Measurements from ENCODE around the gene TP53I13. TPM values are rescaled to one million over a fixed set of nuclear protein-coding genes. Genes with fewer than 3 reads are reported as not detected.
A peak's percentile ranks its signal among the peaks of the same experiment; 100 is the strongest.

Gene TP53I13
- total and polyA plus RNA-seq, 10 of the 15 experiments (the other 5 are each of a cell fraction or from before 2014, with no cell fraction given): 0.31 to 45.1 (median 19.5) TPM; not detected in 1

GRCh38 chr17:29593591-29594518 lies 25.4 kb downstream of the TP53I13 start:
- FAIRE-seq (no peak), ATAC-seq (no peak), DNase-seq (ENCODE audit: low read depth, low spot score) (no peak)
- BruUV-seq (replicated peaks): no TSS peak
- CTCF ChIA-PET: interaction anchor here (0.6 to 5.0 kb wide), 12 partner anchors 11 to 224 kb away, joined by 3 to 72 read pairs (median 6); no protein-coding TSS in a partner anchor
- 8% methylated on average over 52 of the region's 64 CpGs for WGBS (ENCODE audit: insufficient coverage, insufficient replicate concordance, low lambda C conversion rate, missing lambda C conversion rate)
- Histone ChIP-seq H3K4me3 (peak overlapping the region; percentile 67), H3K36me3 (ENCODE audit: control insufficient read depth in 2 of 2, insufficient read depth in 2 of 2, low read length in 1 of 2) (no peaks in the 10 kb centered on the region), H3K9ac (ENCODE audit: control insufficient read depth, insufficient read depth, low read length) (no peak overlapping the region; the same call in 1 of the 2 replicates), H3K27ac (ENCODE audit: control insufficient read depth, insufficient read depth) (no peak overlapping the region), H3K4me1 (ENCODE audit: control insufficient read depth, insufficient read depth, low read length) (peaks cover 36% of the 10 kb centered on the region), H3K27me3 (replicated peaks in 1 of 2; ENCODE audit: control insufficient read depth in 2 of 2, insufficient read depth in 2 of 2, low read length in 1 of 2) (no peaks in the 10 kb centered on the region; a peak in 1 of 4 replicates), H2AFZ (ENCODE audit: control insufficient read depth, low read depth, low read length) (peak overlapping the region; percentile 47; the same call in 1 of the 2 replicates), H4K20me1 (ENCODE audit: control insufficient read depth, insufficient read depth) (no peaks in the 10 kb centered on the region), H3K4me2 (ENCODE audit: control insufficient read depth, insufficient read depth) (peak overlapping the region; percentile 73), H3K79me2 (ENCODE audit: control insufficient read depth, insufficient read depth, low read length) (peaks cover 6% of the 10 kb centered on the region), H3K9me3 (replicated peaks; ENCODE audit: control insufficient read depth, insufficient read depth, low read length) (no peaks in the 10 kb centered on the region)
- SMC1A ChIA-PET (ENCODE audit: uncharacterized antibody, unreplicated experiment): interaction anchor here (0.8 to 1.9 kb wide), 2 partner anchors 12 to 13 kb away, joined by 3 to 7 read pairs; no protein-coding TSS in a partner anchor
- POLR2A ChIA-PET: interaction anchor here (1.0 to 1.1 kb wide), 2 partner anchors 20 to 21 kb away, joined by 3 to 4 read pairs; no protein-coding TSS in a partner anchor
- RAD21 ChIA-PET (ENCODE audit: unreplicated experiment): interaction anchor here (0.5 to 2.9 kb wide), 4 partner anchors 10 to 224 kb away, joined by 3 to 16 read pairs (median 8); no protein-coding TSS in a partner anchor
- intact Hi-C loops (cut with micrococcal nuclease; ENCODE audit: unreplicated experiment): loop anchor here (10.0 kb wide), 1 partner anchor 229 kb away; no protein-coding TSS in a partner anchor
- in situ Hi-C loops (cut with MboI): no loop called here
- TF ChIP-seq EGR1 (IDR thresholded peaks at IDR 0.05; ENCODE audit: borderline replicate concordance in 1 of 2, low read depth in 2 of 2, low read length in 2 of 2) (no peak), RUNX3 (IDR thresholded peaks at IDR 0.05; ENCODE audit: low read length) (no peak), ZBTB40 (IDR thresholded peaks at IDR 0.05; ENCODE audit: borderline replicate concordance) (peak; percentile 77), MAX (IDR thresholded peaks at IDR 0.05; ENCODE audit: low read depth, low read length) (no peak), SIN3A (IDR thresholded peaks at IDR 0.05; ENCODE audit: low read depth, low read length) (peak; percentile 95; the same call in 1 of the 2 replicates), REST (IDR thresholded peaks at IDR 0.05; ENCODE audit: low read depth, low read length) (peak; percentile 98), NKRF (conservative IDR thresholded peaks at IDR 0.05) (peak; percentile 76)
